GM10266 (cell line): ENCODE measurements around the gene NUDCD3.

Experiments used
- DNase-seq: peaks from one replicate; pipeline ENCODE4 v3.0.0; 2012; ENCODE audit errors: extremely low spot score
- CTCF ChIP-seq: IDR thresholded peaks from 2 replicates; pipeline ENCODE4 v1.5.1; 2012; ENCODE audit warnings: mild to moderate bottlenecking, low read depth; ENCODE audit not compliant: control insufficient read depth, insufficient read depth; ENCODE audit errors: missing control alignments

NUDCD3 gene

GRCh38 chr7:44441079-44441478 is 49.4 kb downstream of the NUDCD3 start:
- no peak for TF ChIP-seq CTCF
- DNase-seq, result no peak

- no peak for TF ChIP-seq CTCF
- DNase-seq, result no peak
Measured at GRCh38 chr7:44440577-44441078, 49.8 kb downstream of the NUDCD3 start.

- no peak for DNase-seq
- no peak for TF ChIP-seq CTCF
Measured at GRCh38 chr7:44439926-44440325, 50.5 kb downstream of the NUDCD3 start.

- TF ChIP-seq CTCF, result no peak
- DNase-seq, result no peak
Measured at GRCh38 chr7:44438816-44439215, 51.6 kb downstream of the NUDCD3 start.

GRCh38 chr7:44434201-44434600 is 56.3 kb downstream of the NUDCD3 start:
- no peak for TF ChIP-seq CTCF
- DNase-seq, result no peak

- no peak for DNase-seq
- TF ChIP-seq CTCF, result no peak
Measured at GRCh38 chr7:44433255-44434022, 57.0 kb downstream of the NUDCD3 start.

GRCh38 chr7:44432381-44432977 is 58.0 kb downstream of the NUDCD3 start:
- TF ChIP-seq CTCF, result no peak

More at GRCh38 chr7:44432381-44432977, 58.0 kb downstream of the NUDCD3 start:
- DNase-seq, result no peak
